Gastrocnemius medialis (tissue), 4 donors: ENCODE results near the gene CAMTA1. TPM values are rescaled to one million over a fixed set of nuclear protein-coding genes. Genes with fewer than 3 reads are reported as not detected.

Source experiments
- ATAC-seq, 2 donors: fragments of 150-250 bp; one replicate each; pipeline ENCODE4 v1.9.1; 2016
- DNase-seq, 2 donors: peaks; one replicate each; pipeline ENCODE4 v3.0.0-alpha.2; 2019
- H3K27ac ChIP-seq, 4 donors: fragments of 200-600 bp; sonication (generic); 1 replicate in 1 of 4; 2 replicates in 3 of 4; pipeline ENCODE4 v1.5.1; 2016 to 2018; ENCODE audit warnings: mild to moderate bottlenecking in 2 of 4, moderate library complexity in 1 of 4
- H3K27me3 ChIP-seq, 3 donors: fragments of 200-600 bp; sonication (generic) in 2 of 3; 1 replicate in 1 of 3; 2 replicates in 2 of 3; pipeline versions ENCODE4 v1.5.1 to v1.6.0; 2016 to 2019; ENCODE audit warnings: mild to moderate bottlenecking in 1 of 3, moderate library complexity in 1 of 3
- H3K36me3 ChIP-seq, 2 donors: fragments of 200-600 bp; sonication (generic) in 1 of 2; one replicate each; pipeline ENCODE4 v1.5.1; 2017 to 2018
- H3K4me1 ChIP-seq, 2 donors: fragments of 200-600 bp; sonication (generic) in 1 of 2; one replicate each; pipeline ENCODE4 v1.5.1; 2016 to 2017; ENCODE audit warnings: mild to moderate bottlenecking in 2 of 2
- H3K4me3 ChIP-seq, 4 donors: fragments of 200-600 bp; sonication (generic) in 3 of 4; 1 replicate in 1 of 4; 2 replicates in 3 of 4; pipeline ENCODE4 v1.5.1; 2016 to 2019; ENCODE audit warnings: mild to moderate bottlenecking in 2 of 4
- H3K9me3 ChIP-seq, 3 donors: fragments of 200-600 bp; sonication (generic) in 2 of 3; 1 replicate in 1 of 3; 2 replicates in 2 of 3; pipeline ENCODE4 v1.5.1; 2016 to 2019
- CTCF ChIP-seq, 5 experiments: fragments of 450-650 bp in 3 of 5; fragments of 200-600 bp in 2 of 5; sonication (generic) in 2 of 5; IDR thresholded peaks in 4 of 5; conservative IDR thresholded peaks in 1 of 5; 1 replicate in 4 of 5; 2 replicates in 1 of 5; pipeline ENCODE4 v1.5.1; 2016 to 2019; ENCODE audit warnings: antibody characterized with exemption in 5 of 5, mild to moderate bottlenecking in 3 of 5, moderate library complexity in 3 of 5
- POLR2A ChIP-seq, 2 donors: fragments of 450-650 bp; IDR thresholded peaks; one replicate each; pipeline ENCODE4 v1.6.1; 2017; ENCODE audit warnings: antibody characterized with exemption in 2 of 2, mild to moderate bottlenecking in 2 of 2, moderate library complexity in 2 of 2
- in situ Hi-C, 4 donors: fragments of 200-750 bp; cut with MboI; loops; one replicate each; pipeline versions ENCODE4 v1.15.0 to v1.8.0; 2017; ENCODE audit warnings: low sequenced_read_pairs in 4 of 4
- intact Hi-C: fragments of 100-400 bp; cut with DNase I; formaldehyde crosslinking; loops from one replicate; pipeline ENCODE4 v1.15.1; 2023; ENCODE audit warnings: low total_unique reads
- total RNA-seq, 4 donors: library from RNA; depleted of rRNA; stranded (reverse); fragments of >200 nt; gene quantifications; one replicate each; pipeline versions ENCODE4 v1.1.0 to v1.2.3, GENCODE V29; 2016

The CAMTA1 gene
- total RNA-seq, 4 donors from 2014 or later = 60.5 to 113 (median 70.4) TPM

GRCh38 chr1:7717748-7718368 is 932.6 kb downstream of the CAMTA1 start:
- Histone ChIP-seq H3K4me3 (no peak overlapping the region), H3K36me3 (no peaks in the 10 kb centered on the region), H3K27ac (no peak overlapping the region), H3K9me3 (no peaks in the 10 kb centered on the region), H3K4me1 (peaks cover 32 to 36% of the 10 kb centered on the region in 2 donors), H3K27me3 (no peaks in the 10 kb centered on the region)
- ATAC-seq (no peak), DNase-seq (no peak)
- intact Hi-C loops = no loop called here
- in situ Hi-C loops = no loop called here
- TF ChIP-seq POLR2A (IDR thresholded peaks at IDR 0.05) (no peak), CTCF (IDR thresholded peaks at IDR 0.05 in 4 of 5, conservative IDR thresholded peaks at IDR 0.05 in 1 of 5) (no peak)

- Histone ChIP-seq H3K27me3 (no peaks in the 10 kb centered on the region), H3K27ac (peak overlapping the region; percentile 23 to 88 (median 36)), H3K4me3 (no peak overlapping the region), H3K4me1 (peaks cover 34 to 36% of the 10 kb centered on the region in 2 donors), H3K9me3 (no peaks in the 10 kb centered on the region), H3K36me3 (no peaks in the 10 kb centered on the region)
- intact Hi-C loops = no loop called here
- TF ChIP-seq POLR2A (IDR thresholded peaks at IDR 0.05) (no peak), CTCF (IDR thresholded peaks at IDR 0.05 in 4 of 5, conservative IDR thresholded peaks at IDR 0.05 in 1 of 5) (no peak)
- in situ Hi-C loops = no loop called here
- ATAC-seq (peak; percentile 53 to 56), DNase-seq (no peak)
Observed at GRCh38 chr1:7719468-7720094, 934.3 kb downstream of the CAMTA1 start.

- intact Hi-C loops = no loop called here
- in situ Hi-C loops = no loop called here
Observed at GRCh38 chr1:7721940-7722669, 936.9 kb downstream of the CAMTA1 start.

GRCh38 chr1:7722670-7723012 is 937.4 kb downstream of the CAMTA1 start:
- H3K4me3 ChIP-seq = no peak overlapping the region
- ATAC-seq = peak; percentile 92 to 93
- no peaks in the 10 kb centered on the region for H3K9me3 ChIP-seq
- no peaks in the 10 kb centered on the region for H3K36me3 ChIP-seq
- H3K27ac ChIP-seq = peak overlapping the region; percentile 65 to 88 (median 70)
- DNase-seq = peak; percentile 34 to 49
- no peaks in the 10 kb centered on the region for H3K27me3 ChIP-seq
- peaks cover 39 to 40% of the 10 kb centered on the region in 2 donors for H3K4me1 ChIP-seq
- in situ Hi-C loops (no loop called here), intact Hi-C loops (no loop called here)
- TF ChIP-seq CTCF (IDR thresholded peaks at IDR 0.05 in 4 of 5, conservative IDR thresholded peaks at IDR 0.05 in 1 of 5) = peak in 1 of 5 experiments; percentile 6
- no peak for TF ChIP-seq POLR2A (IDR thresholded peaks at IDR 0.05)

More at GRCh38 chr1:7721940-7722669, 936.9 kb downstream of the CAMTA1 start:
- Histone ChIP-seq H3K4me1 (peaks cover 39 to 40% of the 10 kb centered on the region in 2 donors), H3K36me3 (no peaks in the 10 kb centered on the region), H3K4me3 (no peak overlapping the region), H3K27ac (peak overlapping the region; percentile 65 to 88 (median 70)), H3K9me3 (no peaks in the 10 kb centered on the region), H3K27me3 (no peaks in the 10 kb centered on the region)
- TF ChIP-seq CTCF (IDR thresholded peaks at IDR 0.05 in 4 of 5, conservative IDR thresholded peaks at IDR 0.05 in 1 of 5) (no peak), POLR2A (IDR thresholded peaks at IDR 0.05) (no peak)
- ATAC-seq = peak; percentile 72 to 79
- no peak for DNase-seq
